ENCODE measurements around the gene BIRC3.
"Not testable (repeated sequence)": the region's sequence is repeated elsewhere in the genome, so short reads cannot be mapped to it uniquely, and the experiment has no call there.

BIRC3 gene

DNA sequence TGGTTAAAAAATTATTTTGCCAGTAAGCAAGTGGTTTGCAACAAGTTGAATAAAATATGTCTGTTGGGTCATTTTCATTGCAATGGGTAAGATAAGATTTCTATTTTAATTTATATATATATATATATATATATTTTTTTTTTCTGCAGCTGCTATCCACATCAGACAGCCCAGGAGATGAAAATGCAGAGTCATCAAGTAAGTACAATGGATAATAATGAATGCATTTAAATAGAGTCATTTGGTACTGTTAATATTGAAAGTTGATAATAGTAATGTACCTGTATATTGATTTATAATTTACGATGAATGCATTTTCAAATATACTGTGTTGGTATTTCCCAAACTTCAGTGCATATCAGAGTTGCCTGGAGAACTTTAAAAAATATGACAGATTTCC is 11.5 kb downstream of the BIRC3 start:
- DNase-seq = no peak

DNA sequence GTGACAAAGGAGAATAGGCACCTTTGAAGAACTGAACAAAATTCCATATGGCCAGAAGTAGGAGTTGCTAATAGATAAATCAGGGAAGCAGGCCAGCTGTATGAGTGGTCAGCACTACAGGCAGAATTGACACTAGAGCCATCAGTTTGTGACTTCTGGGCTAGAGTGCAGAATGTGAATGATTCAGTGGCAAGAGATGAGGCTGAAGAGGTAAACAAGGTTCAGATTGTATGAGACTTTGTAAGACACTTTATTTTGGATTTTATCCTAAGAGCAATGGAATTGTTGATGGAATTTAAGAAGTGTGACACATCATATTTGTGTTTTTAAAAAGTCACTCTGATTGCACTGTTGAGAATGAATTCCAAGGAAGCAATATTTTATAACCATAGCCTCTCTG is 12.9 kb downstream of the BIRC3 start:
- DNase-seq = no peak

DNA sequence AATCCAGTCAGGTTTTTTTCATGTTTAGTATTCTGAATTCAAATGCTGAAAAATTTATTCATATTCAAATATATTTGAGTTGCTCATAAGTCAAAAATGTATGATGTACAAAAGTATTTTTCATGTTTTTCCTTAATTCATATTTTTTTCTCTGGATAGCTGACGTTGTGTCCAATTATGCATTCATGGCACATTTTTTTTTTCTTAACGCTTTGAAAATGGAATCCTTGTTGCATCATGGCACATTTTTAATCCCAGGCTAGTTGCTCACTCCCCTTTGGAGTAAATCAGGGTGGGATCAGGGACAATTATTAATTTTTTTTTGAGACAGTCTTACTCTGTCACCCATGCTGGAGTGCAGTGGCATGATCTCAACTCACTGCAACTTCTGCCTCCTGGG is 14.1 kb downstream of the BIRC3 start:
- DNase-seq = no peak

DNA sequence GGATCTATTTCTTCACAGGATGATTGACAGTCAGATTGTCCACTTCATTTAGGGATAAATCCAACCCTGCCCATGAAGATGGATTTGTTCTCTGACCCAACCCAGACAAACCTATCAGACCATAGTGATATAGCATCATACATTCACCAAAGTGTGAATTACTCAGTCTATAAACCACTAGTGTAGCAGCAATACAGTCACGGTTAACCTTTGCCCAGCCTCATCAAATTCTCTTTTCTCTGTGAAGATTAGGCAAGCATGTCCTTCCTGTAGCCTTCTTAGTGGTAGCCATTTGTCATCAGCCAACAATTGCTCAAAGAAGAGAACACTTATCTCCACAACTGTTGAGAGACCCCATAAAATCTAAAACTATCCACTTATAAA is 15.3 kb downstream of the BIRC3 start:
- DNase-seq = no peak

DNA sequence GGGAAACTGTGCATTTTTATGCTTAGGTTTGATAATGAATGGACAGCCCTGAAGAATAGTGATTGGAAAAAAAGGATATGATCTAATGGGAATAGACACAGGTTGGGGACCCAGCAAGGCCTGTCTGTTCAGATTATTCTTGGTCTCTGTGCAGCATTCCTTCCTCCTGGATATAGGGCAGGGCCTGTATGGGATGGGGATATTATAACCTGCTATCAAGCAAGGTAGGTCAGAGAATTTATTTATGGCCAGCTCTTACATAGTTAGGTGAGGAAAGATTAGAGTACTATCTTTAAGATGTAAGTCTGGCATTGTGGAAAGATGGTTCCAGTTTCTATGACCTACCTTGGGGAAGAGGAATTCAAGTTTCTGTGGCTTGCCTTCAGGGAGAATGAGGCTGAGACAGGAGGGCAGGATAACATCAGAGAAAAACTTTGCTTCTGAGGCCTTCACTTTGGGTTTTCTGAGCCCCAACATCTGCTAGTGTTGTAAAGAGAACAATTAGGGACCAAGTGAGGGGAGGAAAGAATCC is 21.3 kb downstream of the BIRC3 start:
- no peak for DNase-seq

DNA sequence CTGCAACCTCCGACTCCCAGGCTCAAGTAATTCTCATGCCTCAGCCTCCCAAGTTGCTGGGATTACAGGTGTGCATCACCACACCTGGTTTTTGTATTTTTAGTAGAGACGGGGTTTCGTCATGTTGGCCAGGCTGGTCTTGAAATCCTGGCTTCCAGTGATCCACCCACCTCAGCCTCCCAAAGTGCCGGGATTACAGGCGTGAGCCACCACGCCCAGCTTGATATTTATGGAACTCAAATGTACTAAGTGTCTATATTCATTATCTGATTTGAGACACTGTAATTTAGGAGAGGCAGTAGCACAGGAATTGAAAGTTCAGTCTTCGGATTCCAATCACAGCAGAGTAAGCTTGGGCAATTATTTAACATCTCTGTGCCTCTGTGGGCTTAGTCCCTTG is 24.0 kb downstream of the BIRC3 start:
- not testable (repeated sequence) for DNase-seq

DNA sequence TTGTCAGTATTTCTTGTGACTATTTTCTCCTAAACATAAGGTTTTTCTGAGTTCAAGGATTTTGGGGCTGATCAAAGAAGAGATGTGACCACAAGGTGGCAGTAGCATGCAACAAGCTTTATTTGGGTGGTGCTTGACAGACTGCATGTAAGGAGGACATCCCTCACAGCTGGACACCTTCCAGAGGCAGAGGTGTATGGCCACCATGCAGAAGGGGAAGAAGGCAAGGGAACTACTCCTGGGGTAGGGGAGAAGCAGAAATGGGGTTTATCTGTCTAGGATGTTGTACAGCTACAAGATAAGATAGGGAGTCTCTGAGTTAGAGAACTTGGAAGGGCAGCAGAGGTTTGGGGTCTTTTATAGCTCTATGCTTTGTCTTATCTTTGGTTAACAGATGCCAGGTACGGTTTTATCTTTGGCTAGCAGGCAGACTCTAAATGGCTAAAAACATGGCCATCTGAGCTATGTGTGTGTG is 24.6 kb downstream of the BIRC3 start:
- peak; percentile 28 for DNase-seq

DNA sequence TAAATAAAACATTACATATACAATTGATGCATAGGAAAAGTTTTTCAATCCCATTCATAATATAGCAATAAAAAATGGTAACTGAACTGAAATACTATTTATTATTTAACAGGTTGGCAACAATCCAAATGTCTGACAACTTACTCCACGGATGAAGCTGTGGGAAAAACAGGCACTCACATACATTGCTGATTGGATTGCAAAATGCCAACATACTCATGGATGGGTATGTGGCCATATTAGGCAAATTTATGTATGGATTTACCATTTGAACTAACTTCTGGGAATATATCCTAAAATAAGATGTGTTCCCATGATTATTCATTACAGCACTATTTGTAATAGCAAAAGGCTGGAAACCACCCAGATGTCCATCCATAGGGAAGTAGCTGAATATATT is 26.5 kb downstream of the BIRC3 start:
- DNase-seq = no peak

DNA sequence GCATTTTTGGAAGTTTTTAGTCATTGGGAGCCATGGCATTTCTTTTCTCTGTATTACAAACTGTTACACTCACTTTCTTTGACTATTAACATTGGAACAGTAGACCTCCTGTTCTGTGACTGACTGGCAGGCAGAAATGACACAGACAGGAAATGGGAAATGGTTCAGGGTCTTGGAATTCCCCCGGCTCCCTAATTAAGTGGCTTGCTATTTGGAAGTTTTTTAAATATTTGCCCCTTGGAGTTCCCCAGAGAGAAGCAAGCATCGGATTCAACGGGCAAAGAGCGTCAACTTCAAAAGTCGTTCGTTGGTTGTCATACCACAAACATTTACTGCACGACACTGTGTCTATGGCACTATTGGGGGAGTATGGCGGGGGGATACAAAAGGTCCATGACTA is 28.6 kb downstream of the BIRC3 start:
- no peak for DNase-seq

DNA sequence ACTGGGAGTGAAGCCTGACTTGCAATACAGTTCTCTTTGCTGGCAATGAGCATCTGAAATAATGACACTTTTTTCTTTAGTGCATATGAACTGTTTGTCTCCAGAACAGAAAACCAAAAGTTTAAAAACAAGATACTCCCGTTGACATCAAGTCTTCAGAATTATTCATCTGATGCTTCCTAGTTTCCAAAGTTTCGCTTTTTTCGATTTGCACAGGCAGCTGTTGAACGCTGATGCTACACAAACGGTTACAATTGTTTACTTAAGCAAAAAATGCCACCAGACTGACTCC is 29.1 kb downstream of the BIRC3 start:
- DNase-seq = no peak

DNA sequence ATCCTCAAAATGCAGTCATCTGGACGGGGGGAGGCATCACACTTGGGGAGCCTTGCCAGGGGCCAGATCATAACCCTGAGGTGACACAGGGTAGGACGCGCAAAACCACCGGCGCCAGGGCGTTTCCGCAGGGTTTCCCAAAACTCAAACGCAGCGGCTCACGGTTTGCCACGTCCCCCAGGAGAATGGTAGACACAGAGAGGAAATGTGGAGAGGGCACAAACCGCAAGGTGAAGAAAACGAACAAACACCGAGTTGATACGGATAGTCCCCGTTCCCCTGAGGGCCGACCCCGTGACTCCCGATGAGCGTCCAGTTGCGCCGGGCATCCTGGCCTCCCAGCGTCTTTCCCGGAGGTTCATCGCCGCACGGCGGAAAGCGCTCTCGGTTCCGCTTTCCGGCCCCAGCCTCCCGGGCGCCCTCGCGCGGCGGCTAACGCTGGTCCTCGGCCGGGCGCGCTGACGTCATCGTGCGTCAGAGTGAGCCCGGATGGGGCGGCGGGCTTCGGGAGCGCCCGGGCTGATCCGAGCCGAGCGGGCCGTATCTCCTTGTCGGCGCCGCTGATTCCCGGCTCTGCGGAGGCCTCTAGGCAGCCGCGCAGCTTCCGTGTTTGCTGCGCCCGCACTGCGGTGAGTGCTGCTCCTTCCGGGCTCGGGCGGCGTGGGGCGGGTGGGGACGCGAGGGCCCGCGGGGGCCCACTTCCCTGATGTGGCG is 29.6 kb downstream of the BIRC3 start, which contains the start of gene BIRC2:
Gene BIRC2, plus strand, starts transcription at position 467 of the 714 bp plus-strand sequence. CDS start 2,641 bp downstream, outside the sequence.
- no peak for DNase-seq

DNA sequence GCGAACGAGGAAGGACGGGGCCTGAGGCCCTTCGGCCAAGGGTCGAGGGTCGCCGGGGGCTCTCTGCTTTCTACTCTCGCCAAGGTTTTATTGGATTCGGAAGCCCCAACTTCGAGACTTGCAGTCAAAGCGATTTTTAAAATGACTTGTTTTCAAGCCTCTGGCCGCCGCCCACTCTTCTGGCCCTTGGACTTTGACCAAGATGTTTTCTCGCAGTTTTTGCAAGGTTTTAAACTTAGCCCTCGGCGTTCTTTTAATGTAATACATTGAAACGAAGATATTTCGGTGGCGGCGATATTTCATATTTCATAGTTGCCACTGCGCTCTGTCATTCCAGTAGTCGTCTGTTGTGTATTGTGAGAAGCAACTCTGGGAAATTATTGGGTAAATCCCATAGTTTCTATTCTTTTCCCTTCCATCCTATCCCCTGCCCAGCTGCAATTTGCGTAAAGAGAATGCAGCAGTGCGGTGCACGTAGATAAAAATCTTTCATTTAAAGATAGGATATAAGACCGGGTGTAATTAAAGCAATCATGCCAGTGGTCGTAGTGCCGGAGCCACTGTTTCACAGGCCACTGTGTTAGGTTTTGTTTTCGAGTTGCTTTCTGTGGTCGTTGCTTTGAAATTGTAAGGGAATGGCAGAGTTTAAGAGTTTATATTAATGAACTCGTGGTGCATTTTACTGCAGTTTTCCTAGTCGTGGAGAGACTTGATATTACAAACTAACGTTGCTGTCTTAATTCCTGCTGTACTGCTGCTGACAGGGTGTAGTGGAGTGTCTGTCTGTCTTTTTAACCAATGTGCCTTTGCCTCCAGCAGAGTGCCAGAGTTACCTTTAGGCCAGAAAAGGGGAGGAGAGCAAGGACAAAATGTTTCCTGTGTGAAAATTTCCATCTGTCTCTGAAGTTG is 30.4 kb downstream of the BIRC3 start:
- DNase-seq = no peak

DNA sequence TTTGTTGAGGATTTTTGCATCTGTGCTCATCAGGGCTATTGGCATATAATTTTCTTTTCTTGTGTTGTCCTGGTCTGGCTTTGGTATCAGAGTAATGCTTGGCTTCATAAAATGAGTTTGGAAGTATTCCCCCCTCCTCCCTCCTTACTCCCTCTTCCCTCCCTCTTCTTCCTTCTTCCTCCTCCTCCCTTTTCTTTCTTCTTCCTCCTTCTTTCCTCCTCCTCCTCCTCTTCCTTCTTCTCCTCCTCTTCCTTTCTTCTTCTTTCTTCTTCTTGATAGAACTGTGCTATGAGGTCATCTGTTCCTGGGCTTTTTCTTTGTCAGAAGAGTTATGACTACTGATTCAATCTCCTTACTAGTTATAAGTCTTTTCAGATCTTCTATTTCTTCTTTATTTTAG is 39.8 kb downstream of the BIRC3 start:
- DNase-seq = no peak

DNA sequence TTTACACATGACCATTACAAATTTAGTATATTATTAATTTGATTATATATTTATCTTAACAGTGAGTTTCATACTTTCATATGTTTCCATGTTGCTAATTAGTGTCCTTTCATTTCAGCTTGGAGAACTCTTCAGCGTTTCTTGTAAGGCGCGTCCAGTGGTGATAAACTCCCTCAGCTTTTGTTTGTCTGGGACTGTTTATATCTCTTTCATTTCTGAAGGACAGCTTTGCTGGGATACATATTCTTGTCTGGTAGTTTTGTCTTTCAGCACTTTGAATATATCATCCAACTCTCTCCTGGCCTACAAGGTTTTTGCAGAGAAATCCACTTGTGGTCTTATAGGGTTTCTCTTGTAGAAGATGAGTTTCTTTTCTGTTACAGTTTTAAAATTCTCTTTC is 42.1 kb downstream of the BIRC3 start:
- no peak for DNase-seq

DNA sequence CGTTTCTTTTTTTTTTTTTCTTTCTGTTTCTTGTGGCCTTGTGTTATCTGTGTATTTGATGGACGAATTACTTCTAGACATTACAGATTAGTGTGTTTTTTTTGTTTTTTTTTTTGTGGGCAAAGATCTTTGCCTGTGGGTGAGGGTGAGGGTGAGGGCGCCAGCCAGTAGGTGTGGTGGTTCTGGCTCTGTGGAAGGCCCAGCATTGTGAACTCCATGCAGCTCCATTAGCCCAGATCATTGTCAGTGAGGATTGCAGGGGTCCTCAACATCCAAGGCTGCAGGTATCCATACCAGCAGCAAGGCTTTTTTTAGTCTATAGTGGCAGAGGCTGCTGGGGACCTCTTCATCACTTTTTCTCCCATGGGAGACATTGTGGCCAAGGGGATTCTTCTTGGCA is 43.4 kb downstream of the BIRC3 start:
- DNase-seq = no peak

DNA sequence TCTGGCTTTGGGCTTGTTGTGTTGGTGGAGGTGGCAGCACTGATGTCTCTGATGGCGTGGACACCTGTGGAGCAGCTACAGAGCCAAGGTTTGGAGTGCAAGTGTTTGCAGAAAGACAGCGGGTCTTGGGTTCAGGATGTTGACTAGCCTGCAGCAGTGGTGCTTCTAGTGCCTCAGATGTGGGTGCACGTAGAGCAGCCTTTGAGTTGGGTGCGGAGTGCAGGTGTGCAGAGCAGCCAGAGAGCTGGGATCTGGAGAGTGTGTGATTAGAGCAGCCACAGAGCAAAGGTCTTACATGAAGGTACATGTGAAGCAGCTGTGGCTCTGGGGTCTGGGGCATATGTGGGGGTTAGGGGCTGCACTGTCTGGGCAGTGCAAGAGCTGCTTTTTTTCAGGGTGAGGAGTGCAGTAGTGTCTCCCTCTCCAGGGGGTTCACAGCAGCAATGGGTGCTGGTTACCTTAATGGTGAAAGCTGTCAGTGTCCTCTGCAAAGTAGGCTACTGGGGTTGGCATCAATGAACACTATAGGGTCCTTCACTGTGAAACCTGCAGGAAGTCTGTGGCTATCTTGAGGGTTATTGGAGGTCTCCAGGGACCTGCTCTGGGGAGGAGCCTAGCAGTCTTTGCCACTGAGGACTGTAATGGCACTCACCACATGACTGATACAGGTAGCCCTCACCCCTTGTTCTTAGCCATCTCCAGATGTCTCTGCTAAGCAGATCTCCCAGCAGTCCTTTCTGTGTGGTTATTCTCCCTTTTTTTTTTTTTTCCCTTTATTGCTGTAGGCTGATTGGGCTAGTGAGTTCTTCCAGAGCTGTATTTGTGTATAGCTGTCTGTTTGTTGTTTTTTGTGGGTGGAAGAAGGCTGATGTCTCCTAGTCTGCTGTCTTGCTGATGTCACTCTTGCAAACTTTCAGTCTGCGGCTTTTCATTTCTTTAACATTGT is 44.1 kb downstream of the BIRC3 start:
- no peak for DNase-seq

DNA sequence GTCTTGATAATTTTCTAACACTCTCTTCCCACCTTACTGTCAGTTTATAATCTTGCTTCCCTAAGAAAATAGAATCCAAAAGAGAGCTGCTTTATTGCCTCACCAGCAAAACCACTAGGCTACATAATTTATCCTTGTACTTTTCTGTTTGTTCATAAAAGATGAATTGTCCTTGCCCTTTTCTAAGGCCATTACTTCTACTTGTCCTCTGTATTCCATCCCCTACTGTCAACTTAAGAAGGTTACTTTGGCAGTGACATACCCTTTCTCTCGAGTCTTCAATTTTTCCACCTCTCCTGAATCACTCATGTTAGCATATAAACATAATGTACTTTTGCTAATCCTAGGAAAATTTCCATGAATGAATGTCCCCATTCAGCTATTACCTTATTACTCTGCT is 47.7 kb downstream of the BIRC3 start:
- DNase-seq = no peak

DNA sequence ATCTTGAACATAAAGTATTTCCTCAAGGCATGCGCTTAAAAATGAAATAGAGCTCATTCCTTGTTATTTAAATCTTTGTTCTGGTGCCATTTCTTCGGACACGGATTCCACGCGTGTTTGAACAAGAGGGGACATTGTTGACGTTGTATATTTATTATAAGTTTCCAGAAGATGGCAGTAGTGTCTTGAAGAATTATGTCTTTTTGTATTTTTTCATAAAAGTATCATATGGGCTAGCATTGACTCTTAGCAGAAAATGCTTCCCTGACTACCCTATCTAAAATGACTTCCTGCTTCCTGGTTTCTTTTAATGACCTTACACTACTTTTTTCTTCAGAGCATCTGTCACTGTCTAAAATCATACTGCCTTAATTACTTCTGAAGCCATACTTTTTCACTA is 50.1 kb downstream of the BIRC3 start:
- no peak for DNase-seq

DNA sequence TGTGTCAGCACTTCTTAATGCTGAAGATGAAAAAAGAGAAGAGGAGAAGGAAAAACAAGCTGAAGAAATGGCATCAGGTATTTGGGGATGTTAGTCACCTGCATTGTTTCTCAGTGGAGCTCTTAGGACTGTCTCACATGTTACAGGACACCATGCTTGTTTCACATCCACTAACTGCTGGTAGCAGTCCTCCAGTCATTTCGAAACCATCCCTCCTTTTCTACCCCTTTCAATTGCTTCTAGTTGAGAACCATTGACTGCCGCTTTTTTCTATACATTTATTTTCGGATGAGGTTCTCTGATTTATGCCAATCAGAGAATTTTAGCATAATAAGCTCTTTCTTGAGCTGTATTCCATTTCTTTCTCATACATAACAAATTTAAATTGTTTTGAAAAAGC is 51.2 kb downstream of the BIRC3 start:
- no peak for DNase-seq

DNA sequence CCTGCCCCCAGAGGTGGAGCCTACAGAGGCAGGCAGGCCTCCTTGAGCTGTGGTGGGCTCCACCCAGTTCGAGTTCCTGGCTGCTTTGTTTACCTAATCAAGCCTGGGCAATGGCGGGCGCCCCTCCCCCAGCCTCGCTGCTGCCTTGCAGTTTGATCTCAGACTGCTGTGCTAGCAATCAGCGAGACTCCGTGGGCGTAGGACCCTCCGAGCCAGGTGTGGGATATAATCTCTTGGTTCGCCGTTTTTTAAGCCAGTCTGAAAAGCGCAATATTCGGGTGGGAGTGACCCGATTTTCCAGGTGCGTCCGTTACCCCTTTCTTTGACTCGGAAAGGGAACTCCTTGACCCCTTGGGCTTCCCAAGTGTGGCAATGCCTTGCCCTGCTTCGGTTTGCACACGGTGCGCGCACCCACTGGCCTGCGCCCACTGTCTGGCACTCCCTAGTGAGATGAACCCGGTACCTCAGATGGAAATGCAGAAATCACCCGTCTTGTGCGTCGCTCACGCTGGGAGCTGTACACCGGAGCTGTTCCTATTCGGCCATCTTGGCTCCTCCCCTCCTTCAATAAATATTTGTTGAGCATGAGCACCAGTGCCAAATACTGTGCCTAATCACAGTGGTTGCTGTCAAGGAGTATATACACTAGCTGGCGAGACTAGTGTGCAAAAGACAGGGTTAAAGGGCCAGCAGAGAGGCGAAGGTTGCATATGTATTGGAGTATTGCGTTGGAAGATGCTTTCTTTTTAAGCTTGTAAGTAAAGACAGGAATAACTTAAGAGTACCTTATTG is 57.5 kb downstream of the BIRC3 start:
- DNase-seq = not testable (repeated sequence)

DNA sequence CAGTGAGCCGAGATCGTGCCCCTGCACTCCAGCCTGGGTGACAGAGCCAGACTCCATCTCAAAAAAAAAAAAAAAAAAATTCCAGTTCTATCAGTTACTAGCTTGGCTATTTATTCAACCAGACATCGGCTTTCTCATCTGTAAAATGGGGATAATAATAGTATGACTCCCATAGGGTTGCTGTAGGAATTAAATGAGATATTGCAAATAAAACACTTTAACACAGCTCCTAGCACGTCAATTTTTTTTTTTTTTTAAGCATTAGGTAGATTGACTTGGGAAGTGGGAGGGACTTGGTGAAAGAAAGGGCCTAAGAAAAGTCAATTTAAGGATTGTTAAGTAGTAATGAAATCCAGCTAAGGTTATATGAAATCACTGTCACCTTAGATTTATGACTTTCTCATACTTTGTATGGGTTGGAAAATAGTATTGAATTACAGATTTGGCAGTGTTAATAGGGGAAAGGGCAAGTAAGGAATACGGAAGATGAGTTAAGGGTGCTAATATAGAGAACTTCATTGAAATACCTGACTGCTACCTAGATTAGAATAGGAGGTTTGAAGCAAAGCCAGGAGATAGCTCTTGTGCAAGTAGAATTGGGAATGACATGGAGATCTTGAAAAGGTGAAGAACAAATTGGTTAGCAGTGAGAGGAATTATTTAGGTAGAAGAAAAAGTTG is 58.6 kb downstream of the BIRC3 start:
- DNase-seq = no peak

DNA sequence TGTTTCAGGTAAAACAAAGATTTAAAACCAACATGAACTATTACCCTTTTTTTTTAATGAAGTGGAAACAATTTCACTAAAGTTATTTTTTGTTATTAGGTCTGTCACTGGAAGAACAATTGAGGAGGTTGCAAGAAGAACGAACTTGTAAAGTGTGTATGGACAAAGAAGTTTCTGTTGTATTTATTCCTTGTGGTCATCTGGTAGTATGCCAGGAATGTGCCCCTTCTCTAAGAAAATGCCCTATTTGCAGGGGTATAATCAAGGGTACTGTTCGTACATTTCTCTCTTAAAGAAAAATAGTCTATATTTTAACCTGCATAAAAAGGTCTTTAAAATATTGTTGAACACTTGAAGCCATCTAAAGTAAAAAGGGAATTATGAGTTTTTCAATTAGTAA is 60.6 kb downstream of the BIRC3 start:
- no peak for DNase-seq
